ENCODE measurements around the gene NRP2.

NRP2 gene

GRCh38 chr2:205706769-205707381 lies 24.6 kb downstream of the NRP2 start:
- Mint-ChIP-seq H3K4me3 (peak overlapping the region; percentile 32), H3K4me1 (peaks cover 12% of the 10 kb centered on the region), H3K36me3 (no peaks in the 10 kb centered on the region), H3K27ac (peak overlapping the region; percentile 82), H3K9me3 (no peaks in the 10 kb centered on the region)
- peak in 1 of 2 donors; percentile 52 for DNase-seq (ENCODE audit: low spot score in 2 of 2)
- ATAC-seq: peak; percentile 89

GRCh38 chr2:205708231-205708631 lies 25.9 kb downstream of the NRP2 start:
- DNase-seq (ENCODE audit: low spot score in 2 of 2) (no peak), ATAC-seq (no peak)
- Mint-ChIP-seq H3K4me1 (peaks cover 12% of the 10 kb centered on the region), H3K36me3 (no peaks in the 10 kb centered on the region), H3K27ac (no peak overlapping the region), H3K9me3 (no peaks in the 10 kb centered on the region), H3K4me3 (no peak overlapping the region)

- ATAC-seq (no peak), DNase-seq (ENCODE audit: low spot score in 2 of 2) (no peak)
- Mint-ChIP-seq H3K4me3 (no peak overlapping the region), H3K9me3 (no peaks in the 10 kb centered on the region), H3K4me1 (peaks cover 12% of the 10 kb centered on the region), H3K36me3 (no peaks in the 10 kb centered on the region), H3K27ac (no peak overlapping the region)
These were observed 27.0 kb downstream of the NRP2 start for GRCh38 chr2:205709319-205709718.

- H3K27ac Mint-ChIP-seq: no peak overlapping the region
- no peaks in the 10 kb centered on the region for H3K36me3 Mint-ChIP-seq
- H3K4me1 Mint-ChIP-seq: no peaks in the 10 kb centered on the region
- no peaks in the 10 kb centered on the region for H3K9me3 Mint-ChIP-seq
- DNase-seq (ENCODE audit: low spot score in 2 of 2) (no peak), ATAC-seq (no peak)
- no peak overlapping the region for H3K4me3 Mint-ChIP-seq
These were observed 30.2 kb downstream of the NRP2 start for GRCh38 chr2:205712508-205712907.

GRCh38 chr2:205713086-205713485 lies 30.8 kb downstream of the NRP2 start:
- no peak overlapping the region for H3K27ac Mint-ChIP-seq
- no peaks in the 10 kb centered on the region for H3K9me3 Mint-ChIP-seq
- no peak for DNase-seq (ENCODE audit: low spot score in 2 of 2)
- H3K4me1 Mint-ChIP-seq: no peaks in the 10 kb centered on the region
- H3K36me3 Mint-ChIP-seq: no peaks in the 10 kb centered on the region
- H3K4me3 Mint-ChIP-seq: no peak overlapping the region
- no peak for ATAC-seq

- H3K9me3 Mint-ChIP-seq: no peaks in the 10 kb centered on the region
- H3K4me1 Mint-ChIP-seq: no peaks in the 10 kb centered on the region
- ATAC-seq (peak; percentile 11), DNase-seq (ENCODE audit: low spot score in 2 of 2) (no peak)
- no peaks in the 10 kb centered on the region for H3K36me3 Mint-ChIP-seq
- H3K4me3 Mint-ChIP-seq: no peak overlapping the region
- peak overlapping the region; percentile 8 for H3K27ac Mint-ChIP-seq
These were observed 31.9 kb downstream of the NRP2 start for GRCh38 chr2:205714058-205714776.

- DNase-seq (ENCODE audit: low spot score in 2 of 2) (no peak), ATAC-seq (no peak)
- no peaks in the 10 kb centered on the region for H3K9me3 Mint-ChIP-seq
- H3K4me3 Mint-ChIP-seq: no peak overlapping the region
- peak overlapping the region; percentile 8 for H3K27ac Mint-ChIP-seq
- H3K36me3 Mint-ChIP-seq: no peaks in the 10 kb centered on the region
- H3K4me1 Mint-ChIP-seq: no peaks in the 10 kb centered on the region
These were observed 32.8 kb downstream of the NRP2 start for GRCh38 chr2:205714789-205715720.

- Mint-ChIP-seq H3K4me1 (no peaks in the 10 kb centered on the region), H3K4me3 (no peak overlapping the region), H3K9me3 (no peaks in the 10 kb centered on the region), H3K36me3 (no peaks in the 10 kb centered on the region), H3K27ac (no peak overlapping the region)
- ATAC-seq: no peak
- DNase-seq (ENCODE audit: low spot score in 2 of 2): no peak
These were observed 33.7 kb downstream of the NRP2 start for GRCh38 chr2:205715831-205716525.

- no peaks in the 10 kb centered on the region for H3K9me3 Mint-ChIP-seq
- ATAC-seq (no peak), DNase-seq (ENCODE audit: low spot score in 2 of 2) (no peak)
- H3K27ac Mint-ChIP-seq: no peak overlapping the region
- no peaks in the 10 kb centered on the region for H3K36me3 Mint-ChIP-seq
- H3K4me3 Mint-ChIP-seq: no peak overlapping the region
- no peaks in the 10 kb centered on the region for H3K4me1 Mint-ChIP-seq
These were observed 35.0 kb downstream of the NRP2 start for GRCh38 chr2:205717175-205717846.

GRCh38 chr2:205717999-205718398 lies 35.7 kb downstream of the NRP2 start:
- Mint-ChIP-seq H3K27ac (no peak overlapping the region), H3K4me3 (no peak overlapping the region), H3K9me3 (no peaks in the 10 kb centered on the region), H3K36me3 (no peaks in the 10 kb centered on the region), H3K4me1 (no peaks in the 10 kb centered on the region)
- ATAC-seq (no peak), DNase-seq (ENCODE audit: low spot score in 2 of 2) (no peak)

- no peak for ATAC-seq
- Mint-ChIP-seq H3K4me1 (no peaks in the 10 kb centered on the region), H3K27ac (no peak overlapping the region)
These were observed 37.5 kb downstream of the NRP2 start for GRCh38 chr2:205719847-205720246.

GRCh38 chr2:205720451-205720902 lies 38.2 kb downstream of the NRP2 start:
- no peaks in the 10 kb centered on the region for H3K36me3 Mint-ChIP-seq
- ATAC-seq (no peak), DNase-seq (ENCODE audit: low spot score in 2 of 2) (no peak)
- no peak overlapping the region for H3K27ac Mint-ChIP-seq
- no peak overlapping the region for H3K4me3 Mint-ChIP-seq
- H3K9me3 Mint-ChIP-seq: no peaks in the 10 kb centered on the region
- H3K4me1 Mint-ChIP-seq: no peaks in the 10 kb centered on the region

More at GRCh38 chr2:205719847-205720246, 37.5 kb downstream of the NRP2 start:
- no peaks in the 10 kb centered on the region for H3K36me3 Mint-ChIP-seq
- H3K4me3 Mint-ChIP-seq: no peak overlapping the region
- H3K9me3 Mint-ChIP-seq: no peaks in the 10 kb centered on the region
- DNase-seq (ENCODE audit: low spot score in 2 of 2): no peak

GRCh38 chr2:205721057-205721449 lies 38.8 kb downstream of the NRP2 start:
- no peak for DNase-seq (ENCODE audit: low spot score in 2 of 2)
- Mint-ChIP-seq H3K4me3 (no peak overlapping the region), H3K4me1 (no peaks in the 10 kb centered on the region), H3K36me3 (no peaks in the 10 kb centered on the region), H3K9me3 (no peaks in the 10 kb centered on the region), H3K27ac (no peak overlapping the region)
- ATAC-seq: no peak

- ATAC-seq: no peak
- Mint-ChIP-seq H3K36me3 (no peaks in the 10 kb centered on the region), H3K27ac (no peak overlapping the region), H3K9me3 (no peaks in the 10 kb centered on the region), H3K4me3 (no peak overlapping the region), H3K4me1 (no peaks in the 10 kb centered on the region)
- DNase-seq (ENCODE audit: low spot score in 2 of 2): no peak
These were observed 40.1 kb downstream of the NRP2 start for GRCh38 chr2:205722283-205722918.
